A673 (cell line): ENCODE measurements around the gene SLC1A6. TPM values are rescaled to one million over a fixed set of nuclear protein-coding genes. Genes with fewer than 3 reads are reported as not detected.
"Not testable (repeated sequence)": the region's sequence is repeated elsewhere in the genome, so short reads cannot be mapped to it uniquely, and the experiment has no call there.

Experiments used
- BruUV-seq: library from RNA; stranded (reverse); fragments of 400-500 nt; replicated peaks from 2 replicates; lab custom pipeline; 2021; lab: Mats Ljungman, UMichigan
- CTCF ChIA-PET: fragments of 300-600 bp; sonication (Branson Sonifier 250); formaldehyde crosslinking; loops from one replicate; lab custom pipeline; 2022; ENCODE audit warnings: antibody characterized with exemption; lab: Charles Lee
- POLR2A ChIA-PET: fragments of 300-600 bp; sonication (Branson Sonifier 250); formaldehyde crosslinking; loops from one replicate; lab custom pipeline; 2022; ENCODE audit warnings: antibody characterized with exemption; ENCODE audit not compliant: low non-redundant PET; lab: Charles Lee
- DNase-seq: peaks from one replicate; pipeline ENCODE4 v3.0.0-alpha.2; 2015; ENCODE audit warnings: low spot score
- H3K27ac ChIP-seq: fragments of 200-600 bp; sonication (generic); 2 replicates; pipeline ENCODE4 v1.5.1; 2016; ENCODE audit warnings: mixed run types, low read depth, mild to moderate bottlenecking, mixed read lengths, antibody characterized with exemption, low read length; ENCODE audit not compliant: poor library complexity, severe bottlenecking
- H3K27me3 ChIP-seq: fragments of 200-600 bp; sonication (generic); replicated peaks from 2 replicates; pipeline ENCODE4 v1.6.1; 2017; ENCODE audit warnings: mixed run types, low read depth, mild to moderate bottlenecking, mixed read lengths, antibody characterized with exemption, low read length; ENCODE audit not compliant: insufficient read depth, poor library complexity
- H3K36me3 ChIP-seq: fragments of 200-600 bp; sonication (generic); 2 replicates; pipeline ENCODE4 v1.6.1; 2016; ENCODE audit warnings: mixed run types, mild to moderate bottlenecking, mixed read lengths, antibody characterized with exemption, low read length; ENCODE audit not compliant: insufficient read depth, poor library complexity, severe bottlenecking
- H3K4me1 ChIP-seq: fragments of 200-600 bp; sonication (generic); 2 replicates; pipeline ENCODE4 v1.6.1; 2017; ENCODE audit warnings: mixed run types, mild to moderate bottlenecking, mixed read lengths, antibody characterized with exemption, low read length; ENCODE audit not compliant: insufficient read depth, poor library complexity, severe bottlenecking
- H3K4me3 ChIP-seq: fragments of 200-600 bp; sonication (generic); 2 replicates; pipeline ENCODE4 v1.5.1; 2016; ENCODE audit warnings: low read depth, mixed run types, mild to moderate bottlenecking, mixed read lengths, low read length; ENCODE audit not compliant: poor library complexity, severe bottlenecking
- H3K9me3 ChIP-seq: fragments of 200-600 bp; sonication (generic); 2 replicates; pipeline ENCODE4 v1.6.1; 2016; ENCODE audit warnings: mixed run types, low read depth, mild to moderate bottlenecking, mixed read lengths, antibody characterized with exemption, low read length; ENCODE audit not compliant: poor library complexity, severe bottlenecking
- CTCF ChIP-seq: fragments of 300-800, 200-600 bp; sonication (generic); conservative IDR thresholded peaks from 2 replicates; pipeline ENCODE4 v1.5.1; 2017; ENCODE audit warnings: low read depth, mild to moderate bottlenecking, antibody characterized with exemption, low read length, moderate library complexity, mixed read lengths
- EZH2 ChIP-seq: fragments of 200-600 bp; sonication (generic); IDR thresholded peaks from 2 replicates; pipeline ENCODE4 v1.6.1; 2017; ENCODE audit warnings: borderline replicate concordance, low read depth, mild to moderate bottlenecking, mixed read lengths, antibody characterized with exemption, low read length; ENCODE audit not compliant: poor library complexity, severe bottlenecking
- intact Hi-C: fragments of 100-400 bp; cut with micrococcal nuclease; formaldehyde crosslinking; loops from one replicate; pipeline ENCODE4 v1.10.0; 2022; ENCODE audit not compliant: unreplicated experiment
- total RNA-seq: library from RNA; stranded (reverse); gene quantifications from 2 replicates; pipeline ENCODE4 v1.2.3, GENCODE V29; 2021

Gene SLC1A6
- total RNA-seq, 1 experiment from 2014 or later, result 0.26 TPM

- H3K4me3 ChIP-seq, result no peak overlapping the region
- no peak overlapping the region for H3K27ac ChIP-seq
- CTCF ChIA-PET, result no interaction called here
- H3K27me3 ChIP-seq, result no peaks in the 10 kb centered on the region
- no peaks in the 10 kb centered on the region for H3K36me3 ChIP-seq
- no peaks in the 10 kb centered on the region for H3K4me1 ChIP-seq
- intact Hi-C loops, result no loop called here
- no TSS peak for BruUV-seq
- H3K9me3 ChIP-seq, result no peaks in the 10 kb centered on the region
- TF ChIP-seq EZH2 (no peak), CTCF (no peak)
- POLR2A ChIA-PET, result no interaction called here
- no peak for DNase-seq
Measured at GRCh38 chr19:15022752-15023151, 43.1 kb upstream of the SLC1A6 start.

- H3K4me1 ChIP-seq, result no peaks in the 10 kb centered on the region
- DNase-seq, result no peak
- no peaks in the 10 kb centered on the region for H3K36me3 ChIP-seq
- H3K27ac ChIP-seq, result no peak overlapping the region
- BruUV-seq, result no TSS peak
- no peaks in the 10 kb centered on the region for H3K9me3 ChIP-seq
- no peak overlapping the region for H3K4me3 ChIP-seq
- ChIA-PET POLR2A (interaction anchor here (0.6 kb wide), 1 partner anchor 101 kb away, joined by 3 read pairs; no protein-coding TSS in a partner anchor), CTCF (no interaction called here)
- no peaks in the 10 kb centered on the region for H3K27me3 ChIP-seq
- intact Hi-C loops, result no loop called here
- no peak for TF ChIP-seq CTCF
- TF ChIP-seq EZH2, result no peak
Measured at GRCh38 chr19:15021286-15022007, 41.8 kb upstream of the SLC1A6 start.

GRCh38 chr19:15018836-15019235, 39.2 kb upstream of the SLC1A6 start:
- H3K27me3 ChIP-seq, H3K4me3 ChIP-seq, DNase-seq, POLR2A ChIA-PET, H3K27ac ChIP-seq, intact Hi-C loops, H3K36me3 ChIP-seq, BruUV-seq, H3K4me1 ChIP-seq, H3K9me3 ChIP-seq, CTCF ChIA-PET: not testable (repeated sequence)
